B cell (primary cell): ENCODE results near the gene RSPH9.

Source experiments
- CTCF ChIP-seq: fragments of 200-600 bp; IDR thresholded peaks from one replicate; pipeline ENCODE4 v1.8.0; 2022; ENCODE audit warnings: antibody characterized with exemption, mild to moderate bottlenecking
- EZH2 ChIP-seq: IDR thresholded peaks from 2 replicates; pipeline ENCODE4 v1.6.1; 2012; ENCODE audit warnings: borderline replicate concordance, low read depth, mild to moderate bottlenecking, moderate library complexity, low read length; ENCODE audit not compliant: insufficient read depth, poor library complexity, severe bottlenecking

DNA sequence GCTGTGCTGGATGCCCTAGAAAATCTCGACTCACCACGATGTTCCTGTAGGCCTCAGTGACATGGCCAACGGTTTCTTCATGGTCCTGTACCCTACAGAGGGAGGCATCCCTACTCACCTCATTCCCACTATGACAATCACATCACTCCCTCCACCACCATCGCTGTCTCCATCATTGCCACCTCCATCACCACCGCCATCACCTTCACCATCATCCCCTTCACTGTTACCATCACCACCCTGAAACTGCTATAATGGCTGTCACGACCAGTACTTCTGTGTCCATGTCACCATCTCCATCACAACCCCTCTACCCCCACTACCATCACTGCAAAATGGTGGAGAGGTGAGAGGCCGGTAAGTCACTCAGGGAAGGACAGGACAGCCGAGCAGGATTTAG lies 72.6 kb downstream of the RSPH9 start:
- TF ChIP-seq CTCF (no peak), EZH2 (no peak)
